Breast epithelium (tissue), 4 donors: ENCODE results near the gene CDKN1C. TPM values are rescaled to one million over a fixed set of nuclear protein-coding genes. Genes with fewer than 3 reads are reported as not detected.

Source experiments
- DNase-seq, 2 donors: peaks; one replicate each; pipeline ENCODE4 v3.0.0-alpha.2; 2019; ENCODE audit warnings: low spot score in 2 of 2
- H3K27ac ChIP-seq, 2 donors: fragments of 200-600 bp; sonication (generic) in 1 of 2; one replicate each; pipeline ENCODE4 v1.5.1; 2016 to 2019; ENCODE audit warnings: mild to moderate bottlenecking in 1 of 2
- H3K27me3 ChIP-seq, 2 donors: fragments of 200-600 bp; sonication (generic) in 1 of 2; one replicate each; pipeline versions ENCODE4 v1.5.1 to v1.6.0; 2017 to 2019; ENCODE audit warnings: control low read depth in 1 of 2, mild to moderate bottlenecking in 1 of 2
- H3K36me3 ChIP-seq: fragments of 200-600 bp; one replicate; pipeline ENCODE4 v1.5.1; 2019
- H3K4me1 ChIP-seq, 2 donors: fragments of 200-600 bp; sonication (generic); one replicate each; pipeline ENCODE4 v1.5.1; 2016 to 2019; ENCODE audit warnings: control low read depth in 1 of 2
- H3K4me3 ChIP-seq, 3 donors: fragments of 200-600 bp; sonication (generic); 1 replicate in 2 of 3; 2 replicates in 1 of 3; pipeline ENCODE4 v1.5.1; 2016 to 2019; ENCODE audit warnings: mild to moderate bottlenecking in 3 of 3, moderate library complexity in 2 of 3
- H3K9me3 ChIP-seq, 2 donors: fragments of 200-600 bp; sonication (generic) in 1 of 2; one replicate each; pipeline ENCODE4 v1.5.1; 2016 to 2019; ENCODE audit warnings: control low read depth in 1 of 2
- CTCF ChIP-seq, 3 donors: fragments of 450-650 bp; IDR thresholded peaks; one replicate each; pipeline ENCODE4 v1.5.1; 2016 to 2017; ENCODE audit warnings: antibody characterized with exemption in 3 of 3, mild to moderate bottlenecking in 3 of 3, moderate library complexity in 3 of 3
- POLR2A ChIP-seq: fragments of 450-650 bp; IDR thresholded peaks from one replicate; pipeline ENCODE4 v1.6.1; 2016; ENCODE audit warnings: antibody characterized with exemption, mild to moderate bottlenecking, moderate library complexity
- intact Hi-C: fragments of 100-400 bp; cut with DNase I; formaldehyde crosslinking; loops from one replicate; pipeline ENCODE4 v1.15.1; 2023; ENCODE audit warnings: low total_unique reads
- total RNA-seq, 3 donors: library from RNA; depleted of rRNA; stranded (reverse); fragments of >200 nt; gene quantifications; one replicate each; pipeline ENCODE4 v1.1.0, GENCODE V29; 2016

CDKN1C gene
- total RNA-seq, 3 donors from 2014 or later = 48.2 to 136 (median 88.8) TPM

- intact Hi-C loops = loop anchor here (10.0 kb wide), 1 partner anchor 109 kb away; no protein-coding TSS in a partner anchor
- Histone ChIP-seq H3K36me3 (no peaks in the 10 kb centered on the region), H3K4me3 (no peak overlapping the region), H3K9me3 (peaks cover 0 to 5% of the 10 kb centered on the region in 2 donors), H3K4me1 (peaks cover 0 to 7% of the 10 kb centered on the region in 2 donors), H3K27me3 (no peaks in the 10 kb centered on the region), H3K27ac (no peak overlapping the region)
- no peak for DNase-seq
- TF ChIP-seq POLR2A (no peak), CTCF (IDR thresholded peaks at IDR 0.05) (no peak)
Observed at GRCh38 chr11:2833716-2834502, 51.7 kb downstream of the CDKN1C start.

Other genes with a start within 250 kb of the CDKN1C start
- 1 to 10 TPM; 2.1 to 5.3 (median 3.6) TPM for gene KCNQ1OT1, start 185.8 kb downstream of the CDKN1C start, total RNA-seq
- gene PHLDA2, start 43.6 kb upstream of the CDKN1C start, total RNA-seq = 1 to 10 TPM in 2 of 3 donors, not detected in 1; 2.0 to 2.3 TPM
- 100 to 1,000 TPM in 1 of 3 donors, 10 to 100 TPM in 2; 87.1 to 167 (median 98.3) TPM for gene NAP1L4, start 106.6 kb upstream of the CDKN1C start, total RNA-seq
- gene CARS1, start 171.6 kb upstream of the CDKN1C start, total RNA-seq = 10 to 100 TPM; 30.1 to 42.6 (median 40.7) TPM